DND-41 (cell line): ENCODE data around the gene CTTN.

Experiments
- ATAC-seq: fragments of 200-7000 bp; cut with Tn5 transposase; 3 replicates; pipeline ENCODE4 v1.9.1; 2021; ENCODE audit warnings: low read depth; ENCODE audit not compliant: insufficient read depth
- DNase-seq: peaks from one replicate; pipeline ENCODE4 v3.0.0-alpha.2; 2020
- H2AFZ ChIP-seq: 2 replicates; pipeline ENCODE4 v1.6.0; 2012; ENCODE audit warnings: low read depth, low read length
- H3K27ac ChIP-seq: 2 replicates; pipeline ENCODE4 v1.5.1; 2012; ENCODE audit warnings: low read length, inconsistent platforms
- H3K27me3 ChIP-seq: fragments of 200-600 bp; sonication (generic); 2 replicates; pipeline ENCODE4 v1.6.0; 2012; ENCODE audit warnings: low read length, mild to moderate bottlenecking, inconsistent platforms; ENCODE audit not compliant: insufficient read depth, poor library complexity
- H3K36me3 ChIP-seq: 2 replicates; pipeline ENCODE4 v1.5.1; 2012; ENCODE audit warnings: low read length, inconsistent platforms; ENCODE audit not compliant: insufficient read depth
- H3K4me1 ChIP-seq: 2 replicates; pipeline ENCODE4 v1.5.1; 2012; ENCODE audit warnings: mild to moderate bottlenecking, low read length; ENCODE audit not compliant: insufficient read depth
- H3K4me2 ChIP-seq: 2 replicates; pipeline ENCODE4 v1.6.0; 2012; ENCODE audit warnings: mild to moderate bottlenecking, moderate library complexity, low read length, inconsistent platforms; ENCODE audit not compliant: insufficient read depth
- H3K4me3 ChIP-seq, 2 experiments: fragments of 200-600 bp in 1 of 2; shearing (Covaris generic) in 1 of 2; 2 replicates each; pipeline ENCODE4 v1.5.1; 2012 to 2016; ENCODE audit warnings: inconsistent platforms in 2 of 2, low read length in 2 of 2, mild to moderate bottlenecking in 2 of 2, low read depth in 1 of 2, moderate library complexity in 1 of 2
- H3K79me2 ChIP-seq: 2 replicates; pipeline ENCODE4 v1.6.0; 2012; ENCODE audit warnings: low read length, inconsistent platforms; ENCODE audit not compliant: insufficient read depth
- H3K9ac ChIP-seq: 2 replicates; pipeline ENCODE4 v1.6.0; 2012; ENCODE audit warnings: low read depth, mild to moderate bottlenecking, inconsistent platforms, low read length, moderate library complexity
- H3K9me3 ChIP-seq: 2 replicates; pipeline ENCODE4 v1.5.1; 2012; ENCODE audit warnings: low read length, moderate library complexity, mild to moderate bottlenecking, inconsistent platforms; ENCODE audit not compliant: insufficient read depth, severe bottlenecking
- H4K20me1 ChIP-seq: 2 replicates; pipeline ENCODE4 v1.6.0; 2012; ENCODE audit warnings: low read length; ENCODE audit not compliant: insufficient read depth
- EZH2 ChIP-seq: IDR thresholded peaks from 3 replicates; pipeline ENCODE4 v1.6.1; 2012; ENCODE audit warnings: borderline replicate concordance, low read depth, mild to moderate bottlenecking, moderate library complexity, low read length, inconsistent platforms; ENCODE audit not compliant: severe bottlenecking
- TF ChIP-seq, protein P1 (sequence below): IDR thresholded peaks from 2 replicates; pipeline ENCODE4 v1.5.1; 2012; ENCODE audit warnings: borderline replicate concordance, low read length, moderate library complexity, mild to moderate bottlenecking; ENCODE audit not compliant: poor library complexity, severe bottlenecking; ENCODE audit errors: extremely low read depth

The CTTN gene

DNA sequence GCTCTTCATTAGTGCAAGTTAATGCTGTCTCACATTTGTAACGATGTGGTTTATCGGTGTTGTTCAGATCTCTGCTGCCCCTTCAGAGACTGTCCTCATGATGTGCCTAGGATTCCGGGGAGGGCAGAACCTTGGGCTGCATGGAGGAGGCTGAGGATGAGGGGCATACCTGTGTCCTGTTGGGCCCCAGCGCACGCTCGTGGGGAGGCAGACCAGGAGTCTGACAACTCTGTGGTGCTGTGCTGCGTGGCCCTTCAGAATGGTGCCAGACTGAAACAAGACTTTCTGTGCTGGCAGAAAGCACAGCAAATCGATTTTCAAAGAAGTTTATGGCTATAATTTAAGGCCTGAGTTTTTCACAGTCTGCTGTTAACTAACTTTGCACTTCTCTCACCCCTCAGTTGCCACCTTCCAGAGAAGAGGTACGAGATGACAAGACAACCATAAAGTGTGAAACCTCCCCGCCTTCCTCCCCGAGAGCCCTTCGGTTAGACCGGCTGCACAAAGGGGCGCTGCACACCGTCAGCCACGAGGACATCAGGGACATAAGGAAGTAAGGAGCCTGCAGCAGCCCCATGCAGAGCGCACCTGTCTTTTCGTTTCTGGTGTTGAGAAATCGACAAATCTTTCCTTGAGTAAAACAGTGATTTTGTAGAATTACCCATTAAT is 44.3 kb upstream of the CTTN start:
- Histone ChIP-seq H3K27me3 (no peaks in the 10 kb centered on the region), H4K20me1 (no peaks in the 10 kb centered on the region), H3K9ac (no peak overlapping the region), H3K4me3 (no peak overlapping the region), H3K4me2 (no peak overlapping the region), H3K79me2 (no peaks in the 10 kb centered on the region), H2AFZ (no peak overlapping the region), H3K27ac (no peak overlapping the region), H3K36me3 (peaks cover 71% of the 10 kb centered on the region), H3K4me1 (no peaks in the 10 kb centered on the region), H3K9me3 (no peaks in the 10 kb centered on the region)
- TF ChIP-seq, protein P1, sequence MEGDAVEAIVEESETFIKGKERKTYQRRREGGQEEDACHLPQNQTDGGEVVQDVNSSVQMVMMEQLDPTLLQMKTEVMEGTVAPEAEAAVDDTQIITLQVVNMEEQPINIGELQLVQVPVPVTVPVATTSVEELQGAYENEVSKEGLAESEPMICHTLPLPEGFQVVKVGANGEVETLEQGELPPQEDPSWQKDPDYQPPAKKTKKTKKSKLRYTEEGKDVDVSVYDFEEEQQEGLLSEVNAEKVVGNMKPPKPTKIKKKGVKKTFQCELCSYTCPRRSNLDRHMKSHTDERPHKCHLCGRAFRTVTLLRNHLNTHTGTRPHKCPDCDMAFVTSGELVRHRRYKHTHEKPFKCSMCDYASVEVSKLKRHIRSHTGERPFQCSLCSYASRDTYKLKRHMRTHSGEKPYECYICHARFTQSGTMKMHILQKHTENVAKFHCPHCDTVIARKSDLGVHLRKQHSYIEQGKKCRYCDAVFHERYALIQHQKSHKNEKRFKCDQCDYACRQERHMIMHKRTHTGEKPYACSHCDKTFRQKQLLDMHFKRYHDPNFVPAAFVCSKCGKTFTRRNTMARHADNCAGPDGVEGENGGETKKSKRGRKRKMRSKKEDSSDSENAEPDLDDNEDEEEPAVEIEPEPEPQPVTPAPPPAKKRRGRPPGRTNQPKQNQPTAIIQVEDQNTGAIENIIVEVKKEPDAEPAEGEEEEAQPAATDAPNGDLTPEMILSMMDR: no peak
- TF ChIP-seq EZH2: no peak
- no peak for DNase-seq
- no peak for ATAC-seq

DNA sequence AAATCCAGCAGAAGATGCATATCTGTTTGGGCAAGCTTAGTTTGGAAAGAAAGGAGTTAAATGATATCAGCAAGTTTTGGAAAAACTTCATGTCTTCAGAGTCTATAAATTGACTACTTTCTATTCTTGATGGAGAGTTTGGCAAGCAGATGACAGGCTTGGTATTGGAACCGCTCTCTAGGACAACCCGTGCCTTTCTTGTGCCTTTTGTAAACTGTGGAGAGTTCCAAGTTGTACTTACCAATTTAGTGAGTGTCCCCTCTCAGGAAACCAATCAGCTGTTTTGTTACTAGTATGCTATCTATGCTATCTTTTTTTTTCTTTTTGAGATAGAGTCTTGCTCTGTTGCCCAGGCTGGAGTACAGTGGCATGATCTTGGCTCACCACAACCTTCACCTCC is 43.7 kb upstream of the CTTN start:
- DNase-seq: no peak
- H3K4me3 ChIP-seq: no peak overlapping the region
- H3K27ac ChIP-seq: no peak overlapping the region
- H2AFZ ChIP-seq: no peak overlapping the region
- ATAC-seq: no peak
- H3K9me3 ChIP-seq: no peaks in the 10 kb centered on the region
- no peaks in the 10 kb centered on the region for H3K27me3 ChIP-seq
- H4K20me1 ChIP-seq: no peaks in the 10 kb centered on the region
- H3K4me2 ChIP-seq: no peak overlapping the region
- TF ChIP-seq, protein P1: no peak
- no peak for TF ChIP-seq EZH2
- no peaks in the 10 kb centered on the region for H3K4me1 ChIP-seq
- no peaks in the 10 kb centered on the region for H3K79me2 ChIP-seq
- H3K36me3 ChIP-seq: peaks cover 72% of the 10 kb centered on the region
- no peak overlapping the region for H3K9ac ChIP-seq

DNA sequence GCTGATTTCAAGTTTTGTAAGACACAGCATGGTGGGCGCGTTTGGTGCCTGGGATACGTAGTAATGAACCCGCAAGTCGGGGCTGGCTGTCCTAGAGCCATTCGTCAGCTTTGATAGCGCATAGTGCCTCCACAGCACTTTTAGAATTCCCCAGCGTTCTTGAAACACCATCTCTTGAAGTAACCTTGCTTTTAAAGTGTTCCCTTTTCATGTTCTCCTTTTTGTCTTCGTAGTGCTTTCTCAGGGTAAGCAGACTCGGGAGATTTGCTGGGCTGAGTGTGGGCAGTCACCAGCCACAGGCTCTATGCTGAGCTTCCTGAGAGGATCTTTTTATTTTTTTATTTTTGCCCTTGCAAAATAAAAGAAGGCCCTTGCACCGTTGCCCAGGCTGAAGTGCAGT is 39.6 kb upstream of the CTTN start:
- no peak overlapping the region for H3K9ac ChIP-seq
- no peaks in the 10 kb centered on the region for H3K4me1 ChIP-seq
- no peaks in the 10 kb centered on the region for H3K27me3 ChIP-seq
- no peak overlapping the region for H3K4me2 ChIP-seq
- no peaks in the 10 kb centered on the region for H3K79me2 ChIP-seq
- peaks cover 4% of the 10 kb centered on the region; the same call in 1 of the 2 replicates for H4K20me1 ChIP-seq
- no peak overlapping the region for H3K4me3 ChIP-seq
- peaks cover 84% of the 10 kb centered on the region for H3K36me3 ChIP-seq
- ATAC-seq (no peak), DNase-seq (no peak)
- no peak for TF ChIP-seq EZH2
- TF ChIP-seq, protein P1: no peak
- H3K9me3 ChIP-seq: no peaks in the 10 kb centered on the region
- H2AFZ ChIP-seq: no peak overlapping the region
- no peak overlapping the region for H3K27ac ChIP-seq
